A172 (cell line): ENCODE measurements around the gene CXXC5. TPM values are rescaled to one million over a fixed set of nuclear protein-coding genes. Genes with fewer than 3 reads are reported as not detected.

ENCODE experiments used
- DNase-seq: peaks from one replicate; pipeline ENCODE4 v3.0.0-alpha.2; 2015; ENCODE audit warnings: low spot score
- total RNA-seq: library from RNA; depleted of rRNA; stranded (reverse); fragments of >200 nt; shearing (Covaris generic); gene quantifications from 2 replicates; pipeline ENCODE4 v1.2.3, GENCODE V29; 2014

The CXXC5 gene
- total RNA-seq, 1 experiment from 2014 or later, result 189 TPM

GRCh38 chr5:139692679-139693308, 44.6 kb downstream of the CXXC5 start:
- DNase-seq, result no peak

- no peak for DNase-seq
These were observed 45.7 kb downstream of the CXXC5 start for GRCh38 chr5:139693676-139694364.

GRCh38 chr5:139694556-139695177, 46.5 kb downstream of the CXXC5 start:
- no peak for DNase-seq

- DNase-seq, result no peak
These were observed 47.0 kb downstream of the CXXC5 start for GRCh38 chr5:139695178-139695573.

GRCh38 chr5:139696167-139696893, 48.2 kb downstream of the CXXC5 start:
- DNase-seq, result peak; percentile 46

- peak; percentile 93 for DNase-seq
These were observed 48.9 kb downstream of the CXXC5 start for GRCh38 chr5:139696894-139697658.

GRCh38 chr5:139698490-139699146, 50.5 kb downstream of the CXXC5 start:
- no peak for DNase-seq

- DNase-seq, result no peak
These were observed 51.2 kb downstream of the CXXC5 start for GRCh38 chr5:139699351-139699750.

- no peak for DNase-seq
These were observed 52.5 kb downstream of the CXXC5 start for GRCh38 chr5:139700711-139701055.

- no peak for DNase-seq
These were observed 53.0 kb downstream of the CXXC5 start for GRCh38 chr5:139701056-139701741.

- DNase-seq, result no peak
These were observed 54.4 kb downstream of the CXXC5 start for GRCh38 chr5:139702548-139702947.

- DNase-seq, result no peak
These were observed 56.6 kb downstream of the CXXC5 start for GRCh38 chr5:139704748-139705147.

GRCh38 chr5:139705191-139705590, 57.0 kb downstream of the CXXC5 start:
- no peak for DNase-seq

- DNase-seq, result no peak
These were observed 57.8 kb downstream of the CXXC5 start for GRCh38 chr5:139705655-139706587.

- DNase-seq, result no peak
These were observed 59.4 kb downstream of the CXXC5 start for GRCh38 chr5:139707445-139708003.

- no peak for DNase-seq
These were observed 60.3 kb downstream of the CXXC5 start for GRCh38 chr5:139708434-139708861.

- DNase-seq, result peak; percentile 99
These were observed 60.9 kb downstream of the CXXC5 start for GRCh38 chr5:139708877-139709581.

- peak; percentile 76 for DNase-seq
These were observed 61.6 kb downstream of the CXXC5 start for GRCh38 chr5:139709582-139710318.
